Smooth muscle cell of the pulmonary artery (primary cell): Measurements from ENCODE around the gene MGST1. TPM values are rescaled to one million over a fixed set of nuclear protein-coding genes. Genes with fewer than 3 reads are reported as not detected.

ENCODE experiments used
- total RNA-seq: library from RNA; depleted of rRNA; stranded (reverse); fragments of >200 nt; gene quantifications from 2 replicates; pipeline ENCODE4 v1.2.3, GENCODE V29; 2014

The MGST1 gene
- total RNA-seq = 63.7 and 73.7 TPM in 2 replicates

DNA sequence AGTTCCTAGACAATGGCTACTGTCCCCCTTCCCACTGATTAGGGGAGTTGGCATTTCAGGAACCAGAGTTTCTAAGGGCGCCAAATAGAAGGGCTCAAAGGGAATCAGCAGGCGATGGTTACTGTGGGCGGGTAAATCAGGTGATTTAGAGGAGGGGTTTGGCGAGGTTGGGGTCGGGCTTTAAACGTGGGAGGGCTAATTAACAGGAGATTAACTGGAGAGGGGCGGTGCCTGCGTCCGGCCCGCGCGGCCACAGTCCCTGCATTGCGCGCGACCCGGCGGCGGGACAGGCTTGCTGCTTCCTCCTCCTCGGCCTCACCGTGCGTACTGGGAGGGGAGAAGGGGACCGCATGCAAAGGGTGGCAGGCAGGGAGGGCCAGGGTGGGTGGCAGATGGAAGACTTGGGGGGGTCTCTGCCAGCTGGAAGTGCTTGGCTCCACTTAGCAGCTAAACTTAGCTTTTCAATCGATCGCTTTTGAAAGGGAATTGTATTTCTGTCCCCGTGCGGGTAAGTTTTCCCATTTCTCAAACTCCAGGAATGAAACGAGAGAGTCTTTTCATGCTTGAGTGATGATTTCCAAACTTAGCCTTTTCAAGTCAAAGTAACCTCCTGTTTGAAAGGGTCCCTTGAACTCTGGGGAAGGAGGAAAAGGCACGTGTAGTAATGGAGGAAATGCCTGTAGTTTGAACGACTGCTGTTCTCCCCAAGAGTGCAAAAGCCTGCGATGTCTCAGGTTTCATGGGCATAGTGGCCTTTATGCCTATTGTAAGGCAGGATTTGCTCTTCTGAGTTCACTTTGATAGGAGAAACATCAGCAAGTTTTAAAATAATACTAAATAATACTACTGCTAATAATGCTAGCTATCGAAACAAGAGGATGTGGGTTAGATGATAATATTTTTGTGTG, at the start of gene MGST1:
Gene MGST1, plus strand, starts transcription at position 255 of the 908 bp plus-strand sequence. CDS start 6,608 bp downstream, outside the sequence.

Other genes with a start within 250 kb of the MGST1 start
- gene SLC15A5, start 70.0 kb upstream of the MGST1 start, total RNA-seq = not detected in 2 replicates